Heart right ventricle (tissue), 16 donors: ENCODE data around the gene CDH23. TPM values are rescaled to one million over a fixed set of nuclear protein-coding genes. Genes with fewer than 3 reads are reported as not detected.

Experiments used
- ATAC-seq, 8 donors: fragments of 200-7000 bp; cut with Tn5 transposase; one replicate each; pipeline ENCODE4 v1.9.1; 2020; ENCODE audit warnings: mild to moderate bottlenecking in 8 of 8, moderate library complexity in 8 of 8, moderate number of reproducible peaks in 1 of 8
- DNase-seq, 2 donors: peaks; one replicate each; pipeline ENCODE4 v3.0.0-alpha.2; 2020
- H3K27ac ChIP-seq, 10 donors: fragments of 200-600 bp; sonication (generic) in 2 of 10; one replicate each; pipeline versions ENCODE4 v1.5.0 to v1.8.0; 2020 to 2022; ENCODE audit warnings: mild to moderate bottlenecking in 3 of 10
- H3K27me3 ChIP-seq, 7 donors: fragments of 200-600 bp; one replicate each; pipeline ENCODE4 v1.8.0; 2021 to 2022; ENCODE audit warnings: mild to moderate bottlenecking in 2 of 7
- H3K36me3 ChIP-seq, 9 donors: fragments of 200-600 bp; sonication (generic) in 1 of 9; one replicate each; pipeline versions ENCODE4 v1.5.0 to v1.8.0; 2020 to 2022; ENCODE audit warnings: mild to moderate bottlenecking in 2 of 9
- H3K4me1 ChIP-seq, 9 donors: fragments of 200-600 bp; sonication (generic) in 1 of 9; one replicate each; pipeline versions ENCODE4 v1.5.0 to v1.8.0; 2020 to 2022; ENCODE audit warnings: mild to moderate bottlenecking in 4 of 9
- H3K4me3 ChIP-seq, 10 donors: fragments of 200-600 bp; sonication (generic) in 2 of 10; one replicate each; pipeline versions ENCODE4 v1.5.0 to v1.8.0; 2020 to 2022; ENCODE audit warnings: mild to moderate bottlenecking in 7 of 10, moderate library complexity in 2 of 10
- H3K9me3 ChIP-seq, 11 donors: fragments of 200-600 bp in 10 of 11; sonication (generic) in 2 of 11; one replicate each; pipeline versions ENCODE4 v1.5.0 to v1.8.0; 2013 to 2022; ENCODE audit warnings: mild to moderate bottlenecking in 2 of 11, control low read depth in 1 of 11, moderate library complexity in 1 of 11
- CTCF ChIP-seq, 9 donors: fragments of 200-600 bp; sonication (generic) in 2 of 9; IDR thresholded peaks; one replicate each; pipeline versions ENCODE4 v1.5.0 to v1.8.0; 2021 to 2022; ENCODE audit warnings: antibody characterized with exemption in 9 of 9, mild to moderate bottlenecking in 5 of 9, moderate library complexity in 1 of 9
- whole genome bisulfite sequencing, 2 donors: extraction: QIAGEN DNeasy Blood & Tissue Kit; methylation state at CpG; one replicate each; pipeline ENCODE4 v1.1.7; 2013; ENCODE audit warnings: inconsistent platforms in 1 of 2; 5-methylcytosine and 5-hydroxymethylcytosine counted together
- intact Hi-C, 10 donors: fragments of 100-400 bp; cut with DNase I; formaldehyde crosslinking; loops; one replicate each; pipeline versions ENCODE4 v1.11.1 to v1.14.2; 2022
- polyA plus RNA-seq, 2 donors: library from polyadenylated mRNA; stranded (reverse); fragments of 200-250 nt; gene quantifications; one replicate each; pipeline ENCODE4 v1.2.3, GENCODE V29; 2013
- total RNA-seq, 10 donors: library from RNA; stranded (reverse); fragmentation: NEBNext Ultra II Directional in 3 of 10; extraction: Animal tissue kit (Norgen Biotek cat#: 25700) in 3 of 10; gene quantifications; one replicate each; pipeline versions ENCODE4 v1.2.1 to v1.2.4, GENCODE V29; 2021 to 2023
- donor health status: Arrhythmogenic right ventricular cardiomyopathy.
- donor health status: ischemic (EF 13 %, LVEDD 7.1; RV severe dilation, severe dysfunction).
- donor health status: healthy with polysubstance abuse.
- donor health status: DM: no; HTN: yes; CAD: no.
- donor health status: DM: no; HTN: no; CAD: no.
- donor health status: ischemic (EF 25% LVEDD 6.9; RV normal size, moderate dysfunction).
- donor health status: ischemic (EF 25% LVEDD 5.7; RV mildly dilated, moderate dysfunction).
- donor health status: healthy.
- donor health status: DM: yes; HTN: yes; CAD: no.
- donor health status: Ischemic cardiomyopathy.
- donor health status: ischemic (EF 35%, LVEDD 5.7; RV mildly dilated, moderate dysfunction).
- donor health status: nonischemic (EF 11% LVEDD 7.7; RV severe dilation, severe dysfunction).
- donor health status: DM: yes; HTN: yes; CAD: no.
- donor health status: PGD.
- donor health status: ischemic (EF 29% LVEDD 5.4; RV normal size, mild dysfunction).
- donor health status: nonischemic (EF 23%, LVEDD 6.1; RV moderate dilation, normal function).

Gene CDH23
- total and polyA plus RNA-seq, 12 donors: 1.1 to 7.7 (median 4.6) TPM

DNA sequence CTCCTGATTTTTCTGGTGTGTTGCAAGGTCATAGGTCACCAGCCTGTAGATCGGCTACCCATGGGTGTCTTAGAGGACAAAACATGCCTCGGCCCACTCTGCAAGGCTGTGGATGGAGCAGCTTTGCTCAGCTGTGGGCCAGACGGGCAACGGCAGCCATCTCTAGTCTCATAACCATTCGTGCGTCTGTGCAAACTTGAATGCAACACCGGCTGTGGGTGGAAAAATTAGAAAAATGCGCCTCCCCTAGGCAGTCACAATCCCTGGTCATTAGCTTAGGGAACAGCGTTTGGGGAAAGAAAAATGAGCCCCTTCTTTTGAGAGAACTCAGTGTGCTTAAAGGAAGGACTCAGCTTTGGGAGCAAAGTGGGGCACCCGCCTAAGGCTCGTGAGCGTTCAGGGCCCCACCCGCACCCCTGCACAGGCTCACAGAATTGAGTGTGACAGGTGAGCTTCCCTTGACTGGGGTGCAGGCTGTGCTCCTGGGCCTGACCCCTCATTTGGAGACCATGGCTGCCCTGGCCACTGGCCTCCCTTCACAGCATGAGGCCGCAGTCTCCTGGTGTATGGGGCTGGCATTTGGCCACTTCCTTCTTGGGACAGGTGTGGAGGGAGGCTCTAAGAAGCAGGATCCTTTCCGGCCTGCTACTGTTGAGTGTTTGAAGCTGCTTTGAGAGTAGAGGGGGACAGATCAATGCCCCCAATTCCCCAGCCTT lies 174.9 kb downstream of the CDH23 start:
- H3K27me3 ChIP-seq: no peaks in the 10 kb centered on the region
- H3K9me3 ChIP-seq: no peaks in the 10 kb centered on the region
- DNase-seq (no peak), ATAC-seq (no peak)
- no peak for TF ChIP-seq CTCF (IDR thresholded peaks at IDR 0.05)
- peaks cover 0 to 10% (median 0%) of the 10 kb centered on the region in 9 donors for H3K4me1 ChIP-seq
- 94 to 95% methylated on average over 15 of the region's 15 CpGs for WGBS, 2 donors
- peaks cover 0 to 10% (median 0%) of the 10 kb centered on the region in 9 donors for H3K36me3 ChIP-seq
- intact Hi-C loops: loop anchor here in 8 of 10 donors (2.0 to 10.0 kb wide), 8 partner anchors 84 to 259 kb away; partner anchors contain the start of genes CDH23 (in 3 of the 8) and SLC29A3 (in 3 of the 8)
- no peak overlapping the region for H3K4me3 ChIP-seq
- no peak overlapping the region for H3K27ac ChIP-seq

GRCh38 chr10:71572962-71573361 lies 176.2 kb downstream of the CDH23 start:
- H3K4me1 ChIP-seq: peaks cover 0 to 10% (median 0%) of the 10 kb centered on the region in 9 donors
- intact Hi-C loops: loop anchor here in 6 of 10 donors (5.0 to 10.0 kb wide), 5 partner anchors 86 to 261 kb away; partner anchors contain the start of genes SLC29A3 (in 2 of the 6) and CDH23 (in 1 of the 6)
- TF ChIP-seq CTCF (IDR thresholded peaks at IDR 0.05): no peak
- H3K9me3 ChIP-seq: no peaks in the 10 kb centered on the region
- 79 to 83% methylated on average over 8 of the region's 8 CpGs for WGBS, 2 donors
- no peaks in the 10 kb centered on the region for H3K27me3 ChIP-seq
- H3K27ac ChIP-seq: no peak overlapping the region
- H3K36me3 ChIP-seq: peaks cover 0 to 10% (median 0%) of the 10 kb centered on the region in 9 donors
- DNase-seq (no peak), ATAC-seq (no peak)
- no peak overlapping the region for H3K4me3 ChIP-seq

GRCh38 chr10:71573562-71574518 lies 177.1 kb downstream of the CDH23 start:
- H3K4me1 ChIP-seq: peaks cover 0 to 10% (median 0%) of the 10 kb centered on the region in 9 donors
- no peak for ATAC-seq
- intact Hi-C loops: loop anchor here in 6 of 10 donors (5.0 to 10.0 kb wide), 5 partner anchors 87 to 262 kb away; partner anchors contain the start of genes SLC29A3 (in 2 of the 6) and CDH23 (in 1 of the 6)

More at GRCh38 chr10:71573562-71574518, 177.1 kb downstream of the CDH23 start:
- no peak for TF ChIP-seq CTCF (IDR thresholded peaks at IDR 0.05)
- no peak overlapping the region for H3K27ac ChIP-seq
- H3K9me3 ChIP-seq: no peaks in the 10 kb centered on the region
- WGBS, 2 donors: 88% methylated on average over 22 of the region's 22 CpGs
- peaks cover 0 to 10% (median 0%) of the 10 kb centered on the region in 9 donors for H3K36me3 ChIP-seq
- no peaks in the 10 kb centered on the region for H3K27me3 ChIP-seq
- no peak overlapping the region for H3K4me3 ChIP-seq
- no peak for DNase-seq
